Ovary (tissue), 3 donors: Measurements from ENCODE around the gene ALDH2.

Source experiments
- CTCF ChIP-seq, 3 donors: fragments of 450-650 bp in 2 of 3; fragments of 200-600 bp in 1 of 3; IDR thresholded peaks; one replicate each; pipeline versions ENCODE4 v1.5.1 to v1.8.0; 2016 to 2022; ENCODE audit warnings: antibody characterized with exemption in 3 of 3, mild to moderate bottlenecking in 1 of 3
- POLR2A ChIP-seq: fragments of 450-650 bp; IDR thresholded peaks from one replicate; pipeline ENCODE4 v1.6.1; 2017; ENCODE audit warnings: antibody characterized with exemption, mild to moderate bottlenecking, moderate library complexity
- donor health status: DM: no; HTN: no; CAD: no.

DNA sequence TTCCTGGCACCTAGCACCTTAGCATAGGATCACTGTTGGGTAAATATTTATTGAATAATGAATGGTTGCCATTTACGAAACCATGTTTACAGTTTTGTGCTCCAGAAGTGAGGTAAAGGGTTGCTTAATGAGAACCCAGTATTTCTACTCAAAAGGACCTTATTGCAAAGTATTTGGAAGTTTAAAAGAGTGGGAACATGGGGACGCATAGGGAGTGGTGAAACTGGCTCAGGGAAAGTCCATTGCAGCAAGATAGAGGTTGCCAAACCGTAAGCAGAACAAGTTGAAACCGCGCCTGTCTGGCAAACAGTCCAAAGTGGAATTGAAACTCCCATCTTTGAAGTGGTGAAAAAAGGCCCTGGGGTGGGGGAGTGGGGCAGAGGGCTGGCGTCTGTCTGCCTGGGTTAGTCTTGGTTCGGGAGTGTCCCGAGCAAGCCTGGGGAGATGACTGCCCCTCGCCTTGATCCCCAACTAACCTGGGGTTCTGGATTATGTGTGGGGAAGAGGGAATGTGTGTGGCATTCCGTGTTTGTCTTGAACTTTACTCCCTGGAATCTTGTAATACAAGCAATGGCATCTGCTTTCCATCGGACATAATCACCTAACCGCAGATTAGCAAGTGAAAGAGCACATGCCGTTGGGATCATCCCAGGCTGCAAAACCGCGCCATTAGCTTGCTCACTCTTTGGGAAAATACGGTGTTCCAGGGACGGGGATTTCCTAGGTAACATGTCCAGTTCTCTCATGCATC is 7.2 kb downstream of the ALDH2 start:
- TF ChIP-seq CTCF (IDR thresholded peaks at IDR 0.05), result no peak
- no peak for TF ChIP-seq POLR2A
